ENCODE data around the gene NPFFR2. TPM values are rescaled to one million over a fixed set of nuclear protein-coding genes. Genes with fewer than 3 reads are reported as not detected.
"Not testable (repeated sequence)": the region's sequence is repeated elsewhere in the genome, so short reads cannot be mapped to it uniquely, and the experiment has no call there.

Gene NPFFR2
- total RNA-seq, 1 donor from 2014 or later = not detected

- Mint-ChIP-seq H3K9me3 (no peaks in the 10 kb centered on the region), H3K27ac (no peak overlapping the region), H3K36me3 (ENCODE audit: low read depth) (no peaks in the 10 kb centered on the region), H3K4me1 (ENCODE audit: low read depth) (no peaks in the 10 kb centered on the region), H3K4me3 (ENCODE audit: low read depth) (no peak overlapping the region), H3K27me3 (ENCODE audit: low read depth) (no peaks in the 10 kb centered on the region)
- intact Hi-C loops (cut with micrococcal nuclease) = no loop called here
- no peak for DNase-seq (ENCODE audit: low spot score)
Measured at GRCh38 chr4:72076562-72076961, 44.8 kb downstream of the NPFFR2 start.

GRCh38 chr4:72077346-72077745 is 45.5 kb downstream of the NPFFR2 start:
- Mint-ChIP-seq H3K9me3 (no peaks in the 10 kb centered on the region), H3K27me3 (ENCODE audit: low read depth) (no peaks in the 10 kb centered on the region), H3K4me1 (ENCODE audit: low read depth) (no peaks in the 10 kb centered on the region), H3K36me3 (ENCODE audit: low read depth) (no peaks in the 10 kb centered on the region), H3K27ac (no peak overlapping the region), H3K4me3 (ENCODE audit: low read depth) (no peak overlapping the region)
- intact Hi-C loops (cut with micrococcal nuclease) = no loop called here
- DNase-seq (ENCODE audit: low spot score) = no peak

- no peak overlapping the region for H3K27ac Mint-ChIP-seq
- H3K4me1 Mint-ChIP-seq (ENCODE audit: low read depth) = no peaks in the 10 kb centered on the region
- H3K36me3 Mint-ChIP-seq (ENCODE audit: low read depth) = no peaks in the 10 kb centered on the region
- H3K4me3 Mint-ChIP-seq (ENCODE audit: low read depth) = no peak overlapping the region
- H3K27me3 Mint-ChIP-seq (ENCODE audit: low read depth) = no peaks in the 10 kb centered on the region
- no peaks in the 10 kb centered on the region for H3K9me3 Mint-ChIP-seq
- intact Hi-C loops (cut with micrococcal nuclease) = no loop called here
- DNase-seq (ENCODE audit: low spot score) = no peak
Measured at GRCh38 chr4:72084587-72085011, 52.8 kb downstream of the NPFFR2 start.

- intact Hi-C loops (cut with micrococcal nuclease); H3K9me3 Mint-ChIP-seq; H3K36me3 Mint-ChIP-seq (ENCODE audit: low read depth); H3K4me3 Mint-ChIP-seq (ENCODE audit: low read depth); H3K27me3 Mint-ChIP-seq (ENCODE audit: low read depth); H3K27ac Mint-ChIP-seq; DNase-seq (ENCODE audit: low spot score); H3K4me1 Mint-ChIP-seq (ENCODE audit: low read depth): not testable (repeated sequence)
Measured at GRCh38 chr4:72090606-72091005, 58.8 kb downstream of the NPFFR2 start.

- H3K27me3 Mint-ChIP-seq (ENCODE audit: low read depth) = no peaks in the 10 kb centered on the region
- H3K36me3 Mint-ChIP-seq (ENCODE audit: low read depth) = no peaks in the 10 kb centered on the region
- no peaks in the 10 kb centered on the region for H3K9me3 Mint-ChIP-seq
Measured at GRCh38 chr4:72094059-72094797, 62.4 kb downstream of the NPFFR2 start.

GRCh38 chr4:72107456-72107855 is 75.7 kb downstream of the NPFFR2 start:
- H3K27me3 Mint-ChIP-seq (ENCODE audit: low read depth) = no peaks in the 10 kb centered on the region
- H3K36me3 Mint-ChIP-seq (ENCODE audit: low read depth) = no peaks in the 10 kb centered on the region
- H3K4me1 Mint-ChIP-seq (ENCODE audit: low read depth) = peaks cover 3% of the 10 kb centered on the region
- H3K27ac Mint-ChIP-seq = no peak overlapping the region
- intact Hi-C loops (cut with micrococcal nuclease) = no loop called here
- DNase-seq (ENCODE audit: low spot score) = no peak
- H3K9me3 Mint-ChIP-seq = peaks cover 4% of the 10 kb centered on the region
- H3K4me3 Mint-ChIP-seq (ENCODE audit: low read depth) = no peak overlapping the region

More at GRCh38 chr4:72094059-72094797, 62.4 kb downstream of the NPFFR2 start:
- no peak overlapping the region for H3K4me3 Mint-ChIP-seq (ENCODE audit: low read depth)
- H3K4me1 Mint-ChIP-seq (ENCODE audit: low read depth) = no peaks in the 10 kb centered on the region
- no peak overlapping the region for H3K27ac Mint-ChIP-seq
- intact Hi-C loops (cut with micrococcal nuclease) = no loop called here
- DNase-seq (ENCODE audit: low spot score) = no peak

- Mint-ChIP-seq H3K27me3 (ENCODE audit: low read depth) (no peaks in the 10 kb centered on the region), H3K4me3 (ENCODE audit: low read depth) (no peak overlapping the region), H3K27ac (no peak overlapping the region), H3K4me1 (ENCODE audit: low read depth) (peaks cover 6% of the 10 kb centered on the region), H3K36me3 (ENCODE audit: low read depth) (no peaks in the 10 kb centered on the region), H3K9me3 (peaks cover 5% of the 10 kb centered on the region)
- no peak for DNase-seq (ENCODE audit: low spot score)
- intact Hi-C loops (cut with micrococcal nuclease) = no loop called here
Measured at GRCh38 chr4:72109364-72109763, 77.6 kb downstream of the NPFFR2 start.

GRCh38 chr4:72109959-72110497 is 78.2 kb downstream of the NPFFR2 start:
- peaks cover 6% of the 10 kb centered on the region for H3K4me1 Mint-ChIP-seq (ENCODE audit: low read depth)
- intact Hi-C loops (cut with micrococcal nuclease) = no loop called here
- no peaks in the 10 kb centered on the region for H3K36me3 Mint-ChIP-seq (ENCODE audit: low read depth)
- DNase-seq (ENCODE audit: low spot score) = no peak
- H3K27me3 Mint-ChIP-seq (ENCODE audit: low read depth) = no peaks in the 10 kb centered on the region
- peaks cover 5% of the 10 kb centered on the region for H3K9me3 Mint-ChIP-seq
- H3K27ac Mint-ChIP-seq = no peak overlapping the region
- no peak overlapping the region for H3K4me3 Mint-ChIP-seq (ENCODE audit: low read depth)

- no peak for DNase-seq (ENCODE audit: low spot score)
- intact Hi-C loops (cut with micrococcal nuclease) = no loop called here
- Mint-ChIP-seq H3K4me1 (ENCODE audit: low read depth) (peaks cover 6% of the 10 kb centered on the region), H3K4me3 (ENCODE audit: low read depth) (no peak overlapping the region), H3K27ac (no peak overlapping the region), H3K9me3 (peaks cover 5% of the 10 kb centered on the region), H3K36me3 (ENCODE audit: low read depth) (no peaks in the 10 kb centered on the region), H3K27me3 (ENCODE audit: low read depth) (no peaks in the 10 kb centered on the region)
Measured at GRCh38 chr4:72110886-72111285, 79.1 kb downstream of the NPFFR2 start.

GRCh38 chr4:72111863-72112262 is 80.1 kb downstream of the NPFFR2 start:
- Mint-ChIP-seq H3K27me3 (ENCODE audit: low read depth) (no peaks in the 10 kb centered on the region), H3K9me3 (peaks cover 5% of the 10 kb centered on the region), H3K27ac (no peak overlapping the region)

GRCh38 chr4:72112514-72113156 is 80.8 kb downstream of the NPFFR2 start:
- Mint-ChIP-seq H3K36me3 (ENCODE audit: low read depth) (no peaks in the 10 kb centered on the region), H3K4me1 (ENCODE audit: low read depth) (peaks cover 6% of the 10 kb centered on the region), H3K9me3 (peaks cover 5% of the 10 kb centered on the region), H3K27ac (no peak overlapping the region), H3K4me3 (ENCODE audit: low read depth) (no peak overlapping the region), H3K27me3 (ENCODE audit: low read depth) (no peaks in the 10 kb centered on the region)
- DNase-seq (ENCODE audit: low spot score) = no peak
- intact Hi-C loops (cut with micrococcal nuclease) = no loop called here

More at GRCh38 chr4:72111863-72112262, 80.1 kb downstream of the NPFFR2 start:
- intact Hi-C loops (cut with micrococcal nuclease) = no loop called here
- H3K4me3 Mint-ChIP-seq (ENCODE audit: low read depth) = no peak overlapping the region
- H3K36me3 Mint-ChIP-seq (ENCODE audit: low read depth) = no peaks in the 10 kb centered on the region
- peaks cover 6% of the 10 kb centered on the region for H3K4me1 Mint-ChIP-seq (ENCODE audit: low read depth)
- DNase-seq (ENCODE audit: low spot score) = no peak

- H3K4me1 Mint-ChIP-seq (ENCODE audit: low read depth) = no peaks in the 10 kb centered on the region
- no peak overlapping the region for H3K27ac Mint-ChIP-seq
- no peaks in the 10 kb centered on the region for H3K36me3 Mint-ChIP-seq (ENCODE audit: low read depth)
- H3K27me3 Mint-ChIP-seq (ENCODE audit: low read depth) = no peaks in the 10 kb centered on the region
- no peak overlapping the region for H3K4me3 Mint-ChIP-seq (ENCODE audit: low read depth)
- H3K9me3 Mint-ChIP-seq = no peaks in the 10 kb centered on the region
- DNase-seq (ENCODE audit: low spot score) = no peak
- intact Hi-C loops (cut with micrococcal nuclease) = no loop called here
Measured at GRCh38 chr4:72118017-72118416, 86.2 kb downstream of the NPFFR2 start.

- H3K27me3 Mint-ChIP-seq (ENCODE audit: low read depth) = no peaks in the 10 kb centered on the region
- no peaks in the 10 kb centered on the region for H3K36me3 Mint-ChIP-seq (ENCODE audit: low read depth)
- no peak for DNase-seq (ENCODE audit: low spot score)
- no peaks in the 10 kb centered on the region for H3K9me3 Mint-ChIP-seq
- no peaks in the 10 kb centered on the region for H3K4me1 Mint-ChIP-seq (ENCODE audit: low read depth)
- no peak overlapping the region for H3K4me3 Mint-ChIP-seq (ENCODE audit: low read depth)
- intact Hi-C loops (cut with micrococcal nuclease) = no loop called here
- H3K27ac Mint-ChIP-seq = no peak overlapping the region
Measured at GRCh38 chr4:72119946-72120345, 88.1 kb downstream of the NPFFR2 start.

All from activated T-helper 2 cell treated with anti-CD3 and anti-CD28 coated beads, Interferon-gamma antibody, Interleukin-2, Interleukin-4, amounts not matched to agents 10 μg/mL and 5 μg/mL and 100 μg/mL, durations not matched to agents 14 hours and 24 hours and 36 hours (primary cell).